Activated CD4-positive, alpha-beta T cell treated with anti-CD3 and anti-CD28 coated beads, Interleukin-2, amount 10 ng/mL, durations not matched to agents 24 days and 14 days (primary cell): ENCODE results near the gene CSRP1. TPM values are rescaled to one million over a fixed set of nuclear protein-coding genes. Genes with fewer than 3 reads are reported as not detected.
A peak's percentile ranks its signal among the peaks of the same experiment; 100 is the strongest.

Source experiments
- DNase-seq: peaks from one replicate; pipeline ENCODE4 v3.0.0; 2022
- H3K27ac Mint-ChIP-seq: one replicate; pipeline ENCODE4 v1.8.0; 2022; ENCODE audit warnings: mild to moderate bottlenecking, mixed read lengths
- H3K27me3 Mint-ChIP-seq: one replicate; pipeline ENCODE4 v1.8.0; 2022; ENCODE audit warnings: mixed read lengths
- H3K36me3 Mint-ChIP-seq: one replicate; pipeline ENCODE4 v1.8.0; 2022; ENCODE audit warnings: low read depth, mild to moderate bottlenecking, mixed read lengths
- H3K4me1 Mint-ChIP-seq: one replicate; pipeline ENCODE4 v1.8.0; 2021; ENCODE audit warnings: mixed read lengths
- H3K4me3 Mint-ChIP-seq: one replicate; pipeline ENCODE4 v1.8.0; 2022; ENCODE audit warnings: mild to moderate bottlenecking, moderate library complexity, mixed read lengths
- H3K9me3 Mint-ChIP-seq: one replicate; pipeline ENCODE4 v1.8.0; 2021; ENCODE audit warnings: mixed read lengths
- intact Hi-C: fragments of 100-400 bp; cut with micrococcal nuclease; formaldehyde crosslinking; loops from one replicate; pipeline ENCODE4 v1.15.1; 2023
- total RNA-seq: library from RNA; stranded (reverse); gene quantifications from 2 replicates; pipeline ENCODE4 v1.2.3, GENCODE V29; 2022

The CSRP1 gene
- total RNA-seq, 1 donor from 2014 or later = 59.0 TPM

DNA sequence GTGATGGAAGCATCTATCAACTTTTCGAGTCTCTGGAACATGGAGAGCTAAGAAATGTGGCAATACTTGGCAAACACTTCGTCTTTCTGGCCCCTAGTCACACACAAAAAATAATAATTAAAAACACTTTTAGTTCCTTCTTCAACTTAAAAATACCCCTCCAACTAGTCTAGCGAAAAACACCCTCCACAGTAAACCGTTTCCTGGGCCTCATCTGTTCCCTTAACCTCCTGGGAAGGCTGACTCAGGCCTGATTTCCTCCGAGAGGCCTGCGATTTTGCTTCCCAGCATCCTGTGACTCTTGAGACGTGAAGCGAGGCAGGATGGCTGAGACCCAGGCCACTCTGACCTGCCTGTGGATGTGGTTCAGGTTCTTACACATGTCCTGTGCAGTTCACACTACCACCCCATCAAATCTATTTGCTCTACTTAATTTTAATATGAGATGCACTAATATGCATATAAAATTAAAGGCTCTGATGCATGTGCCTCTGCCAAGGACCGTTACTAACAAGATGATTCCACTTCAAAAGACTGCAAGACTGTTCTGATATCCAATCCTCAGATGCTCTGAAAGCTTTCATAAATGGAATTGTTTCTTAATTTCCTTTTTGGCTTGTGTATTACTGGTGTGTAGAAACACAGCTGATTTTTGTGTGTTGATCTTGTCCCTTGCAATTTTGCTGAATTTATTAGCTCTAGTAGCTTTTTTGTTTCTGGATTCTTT lies 35.5 kb upstream of the CSRP1 start:
- no peaks in the 10 kb centered on the region for H3K9me3 Mint-ChIP-seq
- no peak overlapping the region for H3K27ac Mint-ChIP-seq
- H3K4me1 Mint-ChIP-seq = peaks cover 6% of the 10 kb centered on the region
- peaks cover 67% of the 10 kb centered on the region for H3K27me3 Mint-ChIP-seq
- DNase-seq = no peak
- H3K4me3 Mint-ChIP-seq = no peak overlapping the region
- H3K36me3 Mint-ChIP-seq = no peaks in the 10 kb centered on the region
- intact Hi-C loops = no loop called here

DNA sequence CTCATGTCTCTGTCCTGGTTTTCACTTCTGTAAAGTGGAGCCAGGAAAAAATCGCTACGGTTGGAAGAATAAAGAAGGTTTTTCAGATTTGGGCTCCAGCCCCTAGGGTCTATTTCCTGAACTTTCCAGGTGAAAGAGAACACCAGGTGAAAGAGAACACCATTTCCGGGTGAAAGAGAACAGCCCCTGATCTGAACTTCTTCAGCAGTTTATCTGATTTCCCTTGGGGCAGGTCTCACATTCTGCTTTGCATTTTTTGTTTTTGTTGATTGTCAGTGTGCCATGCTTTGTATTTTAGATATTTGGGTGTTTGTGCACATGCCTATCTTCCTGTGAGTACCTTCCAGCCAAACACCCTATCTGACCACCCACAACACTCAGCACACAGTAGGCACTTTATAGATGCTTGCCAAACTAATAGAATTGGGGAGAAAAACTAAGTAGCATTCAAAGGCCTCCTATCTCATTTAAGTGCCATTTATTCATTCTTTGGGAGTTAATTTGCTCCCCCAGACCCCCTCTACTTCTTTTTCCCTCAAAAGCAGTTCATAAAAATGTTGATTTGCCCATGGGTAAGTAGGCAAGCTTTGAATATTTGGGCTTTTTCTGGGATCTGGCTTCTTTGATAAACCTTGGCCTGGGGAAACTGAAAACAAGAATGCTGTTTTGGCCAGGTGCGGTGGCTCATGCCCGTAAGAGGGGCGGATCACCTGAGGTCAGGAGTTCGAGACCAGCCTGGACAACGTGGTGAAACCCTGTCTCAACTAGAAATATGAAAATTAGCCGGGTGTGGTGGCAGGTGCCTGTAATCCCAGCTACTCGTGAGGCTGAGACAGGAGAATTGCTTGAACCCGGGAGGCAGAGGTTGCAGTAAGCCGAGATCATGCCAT lies 34.2 kb upstream of the CSRP1 start:
- no peaks in the 10 kb centered on the region for H3K36me3 Mint-ChIP-seq
- peaks cover 80% of the 10 kb centered on the region for H3K27me3 Mint-ChIP-seq
- peaks cover 12% of the 10 kb centered on the region for H3K4me1 Mint-ChIP-seq
- intact Hi-C loops = no loop called here
- no peak for DNase-seq
- H3K4me3 Mint-ChIP-seq = no peak overlapping the region
- no peak overlapping the region for H3K27ac Mint-ChIP-seq
- no peaks in the 10 kb centered on the region for H3K9me3 Mint-ChIP-seq

DNA sequence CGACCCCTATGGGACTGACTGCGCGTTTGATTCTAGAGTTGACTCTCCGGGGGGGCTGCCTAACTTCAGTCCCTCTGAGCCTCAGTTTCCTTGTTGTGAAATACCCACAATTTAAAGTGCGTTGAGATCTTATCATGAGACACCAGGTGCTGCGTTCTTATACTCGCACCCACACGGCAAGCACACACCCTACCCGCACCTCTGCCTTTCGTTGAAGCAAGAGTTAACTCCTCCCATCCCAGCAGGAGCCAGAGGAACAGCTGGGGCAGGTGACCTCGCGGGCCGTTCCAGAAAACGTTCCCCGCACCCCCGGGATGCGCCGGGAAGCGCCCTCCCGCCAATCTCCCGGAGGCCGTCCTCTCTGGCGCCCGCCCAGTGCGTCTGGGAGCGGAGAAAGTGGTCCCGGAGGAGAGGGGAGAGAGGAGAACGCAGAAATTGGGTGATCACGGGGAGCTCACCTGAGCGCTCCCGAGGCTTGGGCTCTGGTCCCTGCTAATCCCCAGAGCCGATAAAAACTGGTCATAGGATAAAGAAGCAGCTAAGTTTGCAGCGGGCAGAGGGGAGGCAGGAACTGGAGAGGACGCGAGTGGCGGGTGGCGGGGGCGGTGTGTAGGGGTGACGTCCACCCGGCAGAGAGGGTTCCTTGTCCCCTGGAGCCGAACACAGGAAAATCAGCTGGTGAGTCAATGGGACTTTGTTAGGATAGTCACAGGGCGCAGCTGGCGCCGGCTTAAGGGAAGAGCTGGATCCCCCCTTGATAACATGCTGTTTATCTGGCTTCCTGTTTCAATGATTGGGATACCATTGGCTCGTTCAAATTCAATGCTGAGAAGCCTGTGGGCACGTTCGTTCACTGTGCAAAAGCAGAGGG lies 32.9 kb upstream of the CSRP1 start:
- Mint-ChIP-seq H3K27me3 (peaks cover 74% of the 10 kb centered on the region), H3K36me3 (no peaks in the 10 kb centered on the region), H3K27ac (no peak overlapping the region), H3K9me3 (no peaks in the 10 kb centered on the region), H3K4me1 (peaks cover 16% of the 10 kb centered on the region), H3K4me3 (peak overlapping the region; percentile 47)
- DNase-seq = no peak
- intact Hi-C loops = no loop called here

DNA sequence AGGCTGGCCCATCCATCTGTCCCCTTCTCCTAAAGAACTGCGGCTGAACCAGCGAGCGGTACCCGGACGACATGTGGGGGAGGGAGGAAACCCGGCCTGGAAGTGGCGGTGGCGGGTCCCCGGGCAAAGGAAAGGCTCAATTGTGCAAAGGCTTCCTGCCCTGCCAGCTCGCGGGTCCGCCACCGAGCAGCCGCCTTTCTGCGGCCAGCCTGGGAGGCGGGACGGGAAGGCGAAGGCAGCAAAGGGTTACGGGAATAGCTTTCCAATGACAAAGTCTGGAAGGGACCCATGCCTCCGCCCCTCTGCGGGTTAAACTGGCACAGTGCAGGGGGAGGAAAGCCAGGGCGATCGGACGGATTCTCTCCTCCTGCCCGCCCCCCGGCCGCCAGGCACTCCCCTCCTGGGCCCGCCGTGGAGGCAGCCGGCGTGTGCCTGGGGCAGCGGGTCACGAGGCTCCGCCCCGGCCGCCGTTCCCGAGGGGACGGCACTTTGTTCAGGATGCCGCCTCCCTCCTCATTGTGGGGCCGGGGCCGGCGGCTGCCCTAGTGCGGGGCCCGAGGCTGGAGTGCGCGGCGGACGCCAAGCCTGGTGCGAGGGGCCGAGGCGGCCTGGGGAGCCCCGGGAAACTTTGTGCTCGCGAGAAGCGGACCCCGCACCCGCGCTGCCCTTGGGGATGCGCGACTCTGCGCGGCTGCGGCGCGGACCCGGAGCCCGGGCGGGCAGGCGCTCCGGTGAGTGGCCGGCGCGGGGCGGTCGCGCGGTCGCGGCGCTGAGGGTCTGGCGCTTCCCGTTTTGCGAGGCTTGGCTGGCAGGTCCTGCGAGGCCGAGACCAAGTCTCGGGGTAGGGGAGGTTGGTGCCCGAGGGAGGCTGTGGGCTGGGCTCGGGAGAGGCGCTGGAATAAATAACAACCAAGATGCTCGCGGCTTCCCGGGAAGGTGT lies 32.0 kb upstream of the CSRP1 start, which contains the start of gene NAV1:
Gene NAV1, plus strand, starts transcription at position 516 of the 940 bp plus-strand sequence. CDS start 83,758 bp downstream, outside the sequence.
- Mint-ChIP-seq H3K36me3 (no peaks in the 10 kb centered on the region), H3K27ac (no peak within 1 kb of the TSS), H3K27me3 (peaks cover 67% of the 10 kb centered on the region), H3K9me3 (no peaks in the 10 kb centered on the region), H3K4me3 (peak within 1 kb of the TSS; percentile 69), H3K4me1 (peaks cover 17% of the 10 kb centered on the region)
- intact Hi-C loops = no loop called here
- DNase-seq = no peak

GRCh38 chr1:201537891-201538611 lies 31.1 kb upstream of the CSRP1 start:
- Mint-ChIP-seq H3K27ac (no peak overlapping the region), H3K36me3 (no peaks in the 10 kb centered on the region), H3K4me3 (peak overlapping the region; percentile 69), H3K4me1 (peaks cover 17% of the 10 kb centered on the region), H3K9me3 (no peaks in the 10 kb centered on the region), H3K27me3 (peaks cover 62% of the 10 kb centered on the region)
- DNase-seq = no peak
- intact Hi-C loops = no loop called here

GRCh38 chr1:201537467-201537866 lies 30.5 kb upstream of the CSRP1 start:
- Mint-ChIP-seq H3K9me3 (no peaks in the 10 kb centered on the region), H3K36me3 (no peaks in the 10 kb centered on the region), H3K4me1 (peaks cover 17% of the 10 kb centered on the region), H3K27ac (no peak overlapping the region), H3K4me3 (no peak overlapping the region), H3K27me3 (peaks cover 56% of the 10 kb centered on the region)
- intact Hi-C loops = no loop called here
- no peak for DNase-seq

DNA sequence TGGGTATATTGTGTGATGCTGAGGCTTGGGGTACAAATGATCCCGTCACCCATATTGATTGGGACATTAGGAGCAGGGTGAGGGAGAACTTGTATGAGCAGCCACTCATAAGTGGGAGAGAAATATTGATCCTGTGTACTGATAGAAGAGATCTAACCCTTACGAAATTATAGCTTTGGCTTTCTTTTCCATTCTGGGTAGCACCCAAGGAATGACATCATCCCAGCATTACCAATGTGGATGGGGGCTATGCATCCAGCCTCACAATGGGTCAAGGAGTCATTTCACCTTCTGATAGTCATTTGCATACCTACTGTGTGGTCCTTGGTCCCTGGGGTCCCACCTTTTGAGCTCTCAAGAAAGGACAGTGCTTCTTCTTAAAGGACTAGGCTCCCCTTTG lies 30.1 kb upstream of the CSRP1 start:
- Mint-ChIP-seq H3K27ac (no peak overlapping the region), H3K4me3 (no peak overlapping the region), H3K9me3 (no peaks in the 10 kb centered on the region), H3K27me3 (peaks cover 52% of the 10 kb centered on the region), H3K36me3 (no peaks in the 10 kb centered on the region), H3K4me1 (peaks cover 17% of the 10 kb centered on the region)
- no peak for DNase-seq
- intact Hi-C loops = no loop called here

DNA sequence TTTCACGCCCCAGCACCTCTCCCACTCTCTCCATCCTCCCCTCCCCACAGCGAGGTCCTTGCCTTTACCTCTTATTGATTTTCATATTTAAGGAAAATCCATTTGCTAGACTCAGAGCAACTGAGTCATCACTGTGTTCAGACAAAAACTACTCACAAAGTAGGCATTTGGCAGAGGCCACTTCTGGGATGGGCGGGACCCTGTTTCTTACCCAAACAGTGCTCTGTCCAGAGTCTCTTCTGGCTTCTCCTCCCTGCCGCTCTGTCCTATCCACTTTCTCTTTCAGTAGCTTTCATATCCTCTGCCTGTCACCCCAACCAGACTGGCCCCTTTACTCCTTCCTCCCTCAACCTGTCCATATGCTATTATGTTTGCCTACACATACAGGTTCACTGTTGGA lies 29.6 kb upstream of the CSRP1 start:
- peak overlapping the region; percentile 22 for H3K27ac Mint-ChIP-seq
- H3K4me1 Mint-ChIP-seq = peaks cover 17% of the 10 kb centered on the region
- no peak for DNase-seq
- intact Hi-C loops = no loop called here
- H3K4me3 Mint-ChIP-seq = no peak overlapping the region
- H3K36me3 Mint-ChIP-seq = no peaks in the 10 kb centered on the region
- no peaks in the 10 kb centered on the region for H3K9me3 Mint-ChIP-seq
- H3K27me3 Mint-ChIP-seq = peaks cover 48% of the 10 kb centered on the region

- DNase-seq = no peak
- Mint-ChIP-seq H3K4me3 (no peak overlapping the region), H3K27ac (no peak overlapping the region), H3K27me3 (peaks cover 42% of the 10 kb centered on the region), H3K9me3 (no peaks in the 10 kb centered on the region), H3K4me1 (peaks cover 18% of the 10 kb centered on the region), H3K36me3 (no peaks in the 10 kb centered on the region)
- intact Hi-C loops = no loop called here
These were observed 29.0 kb upstream of the CSRP1 start for GRCh38 chr1:201535919-201536245.

DNA sequence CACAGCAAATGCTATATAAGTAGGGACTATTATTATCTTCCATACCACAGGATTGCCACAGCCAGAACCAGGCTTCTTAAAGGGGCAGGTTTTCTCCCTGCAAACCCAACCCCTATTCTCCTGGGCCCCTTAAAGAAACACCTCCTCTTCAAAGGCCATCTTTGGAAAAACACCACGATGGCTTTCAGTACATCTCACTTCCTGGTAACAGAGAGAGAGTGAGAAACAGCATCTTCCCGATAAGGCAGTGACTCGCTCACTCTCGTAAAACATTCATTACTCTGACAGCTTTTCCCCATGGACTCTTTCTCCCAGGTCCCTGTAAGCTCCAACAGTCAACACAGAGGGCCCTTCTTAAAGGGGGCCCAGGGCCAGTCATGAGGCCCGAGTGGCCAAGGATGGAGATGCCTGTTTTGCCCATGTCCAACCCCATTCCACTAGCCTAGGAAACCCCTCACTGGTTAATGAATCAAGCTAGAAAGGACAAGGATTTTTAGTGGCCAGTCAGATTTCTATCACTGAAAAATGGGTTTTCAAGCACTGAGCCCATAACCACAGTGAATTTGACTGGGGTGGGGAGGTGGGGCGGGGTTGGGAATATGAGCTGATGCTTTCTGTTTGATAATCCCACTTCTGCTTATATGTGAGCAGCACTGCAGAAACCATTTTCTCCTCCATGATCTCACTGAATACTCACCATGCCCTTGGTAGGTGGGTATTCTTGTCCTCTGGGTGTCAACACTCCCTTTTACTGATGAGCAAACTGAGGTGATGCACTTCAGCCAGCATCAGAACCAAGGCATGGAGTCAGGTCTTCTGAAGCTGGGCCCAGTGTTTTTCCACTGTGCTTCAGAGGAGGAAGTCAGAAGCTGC lies 28.4 kb upstream of the CSRP1 start:
- H3K4me3 Mint-ChIP-seq = no peak overlapping the region
- H3K36me3 Mint-ChIP-seq = peaks cover 1% of the 10 kb centered on the region
- H3K4me1 Mint-ChIP-seq = peaks cover 23% of the 10 kb centered on the region
- peaks cover 37% of the 10 kb centered on the region for H3K27me3 Mint-ChIP-seq
- H3K27ac Mint-ChIP-seq = no peak overlapping the region
- intact Hi-C loops = no loop called here
- no peaks in the 10 kb centered on the region for H3K9me3 Mint-ChIP-seq
- DNase-seq = no peak

GRCh38 chr1:201533836-201534235 lies 26.9 kb upstream of the CSRP1 start:
- H3K4me3 Mint-ChIP-seq = no peak overlapping the region
- H3K27ac Mint-ChIP-seq = no peak overlapping the region
- peaks cover 1% of the 10 kb centered on the region for H3K36me3 Mint-ChIP-seq
- peaks cover 23% of the 10 kb centered on the region for H3K4me1 Mint-ChIP-seq
- peaks cover 26% of the 10 kb centered on the region for H3K27me3 Mint-ChIP-seq
- intact Hi-C loops = no loop called here
- DNase-seq = no peak
- H3K9me3 Mint-ChIP-seq = no peaks in the 10 kb centered on the region
